Caco-2 (cell line): ENCODE measurements around the gene AK2. TPM values are rescaled to one million over a fixed set of nuclear protein-coding genes. Genes with fewer than 3 reads are reported as not detected.
A peak's percentile ranks its signal among the peaks of the same experiment; 100 is the strongest.

Experiments
- BruUV-seq: library from RNA; stranded (reverse); fragments of 400-500 nt; replicated peaks from 2 replicates; lab custom pipeline; 2021; lab: Mats Ljungman, UMichigan
- CTCF ChIA-PET: fragments of 300-600 bp; sonication (Branson Sonifier 250); formaldehyde crosslinking; loops from one replicate; lab custom pipeline; 2022; ENCODE audit warnings: antibody characterized with exemption; lab: Charles Lee
- POLR2A ChIA-PET: fragments of 300-600 bp; sonication (Branson Sonifier 250); formaldehyde crosslinking; loops from one replicate; lab custom pipeline; 2022; ENCODE audit warnings: antibody characterized with exemption; lab: Charles Lee
- DNase-seq, 2 experiments: peaks; one replicate each; pipeline versions ENCODE4 v3.0.0 to v3.0.0-alpha.2; 2020 to 2022
- H3K27me3 ChIP-seq: replicated peaks from 2 replicates; pipeline ENCODE4 v1.6.0; 2011; ENCODE audit warnings: low read length; ENCODE audit not compliant: control insufficient read depth, insufficient read depth
- H3K36me3 ChIP-seq: 2 replicates; pipeline ENCODE4 v1.5.1; 2011; ENCODE audit warnings: low read length; ENCODE audit not compliant: control insufficient read depth, insufficient read depth
- H3K4me1 ChIP-seq: fragments of 250-450 bp; sonication (Bioruptor Pico); 2 replicates; pipeline ENCODE4 v1.5.1; 2020; ENCODE audit warnings: mild to moderate bottlenecking
- H3K4me3 ChIP-seq: 2 replicates; pipeline ENCODE4 v1.5.1; 2011; ENCODE audit warnings: low read depth, mild to moderate bottlenecking, control low read depth, low read length
- H3K9me3 ChIP-seq: fragments of 250-450 bp; sonication (Bioruptor Pico); 2 replicates; pipeline ENCODE4 v1.5.1; 2020; ENCODE audit warnings: mild to moderate bottlenecking, moderate library complexity
- H3K27ac Mint-ChIP-seq: one replicate; pipeline ENCODE4 v1.8.0; 2022; ENCODE audit warnings: mixed read lengths; ENCODE audit not compliant: unreplicated experiment
- H3K27me3 Mint-ChIP-seq: one replicate; pipeline ENCODE4 v1.8.0; 2022; ENCODE audit warnings: mixed read lengths; ENCODE audit not compliant: insufficient read depth, unreplicated experiment
- H3K36me3 Mint-ChIP-seq: one replicate; pipeline ENCODE4 v1.8.0; 2022; ENCODE audit warnings: mild to moderate bottlenecking, mixed read lengths; ENCODE audit not compliant: insufficient read depth, unreplicated experiment
- H3K4me1 Mint-ChIP-seq: one replicate; pipeline ENCODE4 v1.8.0; 2022; ENCODE audit warnings: low read depth, mixed read lengths; ENCODE audit not compliant: unreplicated experiment
- H3K4me3 Mint-ChIP-seq: one replicate; pipeline ENCODE4 v1.8.0; 2022; ENCODE audit warnings: mild to moderate bottlenecking, moderate library complexity, mixed read lengths; ENCODE audit not compliant: unreplicated experiment
- H3K9me3 Mint-ChIP-seq: one replicate; pipeline ENCODE4 v1.8.0; 2022; ENCODE audit warnings: mixed read lengths; ENCODE audit not compliant: unreplicated experiment
- intact Hi-C: fragments of 100-400 bp; cut with micrococcal nuclease; formaldehyde crosslinking; loops from one replicate; pipeline ENCODE4 v1.10.0; 2022; ENCODE audit not compliant: unreplicated experiment
- total RNA-seq: library from RNA; stranded (reverse); gene quantifications from 2 replicates; pipeline ENCODE4 v1.2.3, GENCODE V29; 2022
- TF ChIP-seq, protein P1 (sequence below), 2 experiments: fragments of 200-600 bp in 1 of 2; IDR thresholded peaks; 1 replicate in 1 of 2; 2 replicates in 1 of 2; pipeline versions ENCODE4 v1.5.1 to v1.8.0; 2011 to 2022; ENCODE audit warnings: antibody characterized with exemption in 1 of 2, control low read depth in 1 of 2, inconsistent platforms in 1 of 2, low read depth in 1 of 2, low read length in 1 of 2, mild to moderate bottlenecking in 1 of 2, moderate library complexity in 1 of 2; ENCODE audit not compliant: insufficient read depth in 1 of 2, severe bottlenecking in 1 of 2, unreplicated experiment in 1 of 2

AK2 gene
- total RNA-seq, 1 experiment from 2014 or later, result 127 TPM

DNA sequence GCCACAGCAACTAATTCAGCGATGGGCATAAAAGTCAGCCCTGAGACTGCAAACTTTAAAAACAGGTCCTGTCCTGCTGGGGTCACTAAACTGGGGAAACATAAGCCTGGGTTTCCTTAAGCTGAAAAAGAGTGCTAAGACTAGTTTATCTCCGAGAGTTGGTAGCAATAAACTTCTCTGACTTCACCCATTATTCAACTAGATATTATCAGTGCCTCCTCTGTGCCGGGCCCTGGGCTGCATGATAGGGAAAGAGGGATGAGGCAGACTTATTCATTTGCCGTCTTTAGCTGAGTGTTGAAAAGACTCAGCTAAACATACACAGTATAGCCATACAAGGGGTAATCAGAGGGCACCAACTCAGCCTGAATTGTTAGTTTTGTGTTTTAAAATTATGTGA, 33.0 kb downstream of the AK2 start:
- Mint-ChIP-seq H3K36me3 (peaks cover 44% of the 10 kb centered on the region), H3K4me1 (peaks cover 34% of the 10 kb centered on the region), H3K9me3 (no peaks in the 10 kb centered on the region), H3K4me3 (no peak overlapping the region), H3K27me3 (no peaks in the 10 kb centered on the region), H3K27ac (no peak overlapping the region)
- DNase-seq, result no peak
- TF ChIP-seq, protein P1, sequence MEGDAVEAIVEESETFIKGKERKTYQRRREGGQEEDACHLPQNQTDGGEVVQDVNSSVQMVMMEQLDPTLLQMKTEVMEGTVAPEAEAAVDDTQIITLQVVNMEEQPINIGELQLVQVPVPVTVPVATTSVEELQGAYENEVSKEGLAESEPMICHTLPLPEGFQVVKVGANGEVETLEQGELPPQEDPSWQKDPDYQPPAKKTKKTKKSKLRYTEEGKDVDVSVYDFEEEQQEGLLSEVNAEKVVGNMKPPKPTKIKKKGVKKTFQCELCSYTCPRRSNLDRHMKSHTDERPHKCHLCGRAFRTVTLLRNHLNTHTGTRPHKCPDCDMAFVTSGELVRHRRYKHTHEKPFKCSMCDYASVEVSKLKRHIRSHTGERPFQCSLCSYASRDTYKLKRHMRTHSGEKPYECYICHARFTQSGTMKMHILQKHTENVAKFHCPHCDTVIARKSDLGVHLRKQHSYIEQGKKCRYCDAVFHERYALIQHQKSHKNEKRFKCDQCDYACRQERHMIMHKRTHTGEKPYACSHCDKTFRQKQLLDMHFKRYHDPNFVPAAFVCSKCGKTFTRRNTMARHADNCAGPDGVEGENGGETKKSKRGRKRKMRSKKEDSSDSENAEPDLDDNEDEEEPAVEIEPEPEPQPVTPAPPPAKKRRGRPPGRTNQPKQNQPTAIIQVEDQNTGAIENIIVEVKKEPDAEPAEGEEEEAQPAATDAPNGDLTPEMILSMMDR (IDR thresholded peaks at IDR 0.05; ENCODE audit: insufficient read depth in 1 of 2, low read depth in 1 of 2, low read length in 1 of 2, severe bottlenecking in 1 of 2, unreplicated experiment in 1 of 2), result no peak
- POLR2A ChIA-PET, result no interaction called here
- intact Hi-C loops, result no loop called here
- Histone ChIP-seq H3K36me3 (no peaks in the 10 kb centered on the region), H3K4me1 (peaks cover 38% of the 10 kb centered on the region), H3K4me3 (no peak overlapping the region), H3K9me3 (no peaks in the 10 kb centered on the region), H3K27me3 (no peaks in the 10 kb centered on the region)
- no TSS peak for BruUV-seq
- CTCF ChIA-PET, result no interaction called here

DNA sequence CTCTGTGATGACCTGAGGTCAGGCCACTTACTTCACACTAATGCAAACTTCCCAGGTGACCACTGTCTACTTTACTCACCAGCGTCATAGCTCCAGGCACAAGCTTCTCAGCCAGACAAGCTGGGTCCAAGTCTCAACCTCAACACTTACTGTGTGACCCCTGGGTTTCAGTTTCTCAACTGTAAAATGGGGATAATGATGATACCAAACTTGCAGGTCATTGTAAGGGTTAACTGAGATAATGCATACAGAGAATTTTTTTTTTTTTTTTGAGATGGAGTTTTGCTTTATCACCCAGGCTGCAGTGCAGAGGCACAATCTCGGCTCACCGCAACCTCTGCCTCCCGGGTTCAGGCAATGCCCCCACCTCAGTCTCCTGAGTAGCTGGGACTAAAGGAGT, 34.7 kb downstream of the AK2 start:
- intact Hi-C loops, result no loop called here
- Mint-ChIP-seq H3K27me3 (no peaks in the 10 kb centered on the region), H3K4me3 (no peak overlapping the region), H3K27ac (peak overlapping the region; percentile 32), H3K36me3 (peaks cover 33% of the 10 kb centered on the region), H3K4me1 (peaks cover 23% of the 10 kb centered on the region), H3K9me3 (no peaks in the 10 kb centered on the region)
- TF ChIP-seq, protein P1 (IDR thresholded peaks at IDR 0.05; ENCODE audit: insufficient read depth in 1 of 2, low read depth in 1 of 2, low read length in 1 of 2, severe bottlenecking in 1 of 2, unreplicated experiment in 1 of 2), result no peak
- H3K27me3 ChIP-seq, result no peaks in the 10 kb centered on the region
- H3K4me1 ChIP-seq, result peaks cover 21% of the 10 kb centered on the region
- no peak overlapping the region for H3K4me3 ChIP-seq
- ChIA-PET CTCF (interaction anchor here (1.2 to 1.3 kb wide), 2 partner anchors 10 to 69 kb away, joined by 3 to 5 read pairs; no protein-coding TSS in a partner anchor), POLR2A (no interaction called here)
- no peaks in the 10 kb centered on the region for H3K36me3 ChIP-seq
- no peak for DNase-seq
- BruUV-seq, result no TSS peak
- no peaks in the 10 kb centered on the region for H3K9me3 ChIP-seq

DNA sequence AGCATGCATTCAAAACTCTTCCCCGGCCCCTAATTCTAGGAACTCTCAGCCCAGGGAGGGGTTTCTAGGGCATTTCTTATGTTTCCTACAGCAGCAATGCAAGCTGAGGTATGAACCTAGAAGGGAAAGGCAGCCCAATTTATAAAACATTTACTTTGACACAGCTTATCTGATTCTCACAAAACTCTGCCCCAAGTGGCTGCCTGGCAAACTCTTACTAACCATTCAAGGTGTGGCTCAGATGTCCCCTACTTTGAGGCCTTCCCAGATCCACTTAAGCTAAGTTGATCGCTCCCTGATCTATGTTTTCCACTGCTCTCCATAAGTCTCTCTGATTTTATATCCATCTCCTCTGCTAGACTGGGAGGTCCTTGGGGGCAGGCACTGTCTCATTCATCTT, 35.4 kb downstream of the AK2 start:
- Histone ChIP-seq H3K9me3 (no peaks in the 10 kb centered on the region), H3K36me3 (no peaks in the 10 kb centered on the region), H3K4me3 (no peak overlapping the region), H3K4me1 (peaks cover 14% of the 10 kb centered on the region), H3K27me3 (no peaks in the 10 kb centered on the region)
- TF ChIP-seq, protein P1 (IDR thresholded peaks at IDR 0.05; ENCODE audit: insufficient read depth in 1 of 2, low read depth in 1 of 2, low read length in 1 of 2, severe bottlenecking in 1 of 2, unreplicated experiment in 1 of 2), result peak in 1 of 2 experiments; percentile 18
- intact Hi-C loops, result no loop called here
- BruUV-seq, result no TSS peak
- ChIA-PET CTCF (interaction anchor here (1.2 to 1.3 kb wide), 2 partner anchors 9 to 68 kb away, joined by 3 to 5 read pairs; no protein-coding TSS in a partner anchor), POLR2A (no interaction called here)
- Mint-ChIP-seq H3K4me1 (peaks cover 18% of the 10 kb centered on the region), H3K27ac (no peak overlapping the region), H3K4me3 (no peak overlapping the region), H3K9me3 (no peaks in the 10 kb centered on the region), H3K27me3 (no peaks in the 10 kb centered on the region), H3K36me3 (peaks cover 29% of the 10 kb centered on the region)
- no peak for DNase-seq
